CD14-positive monocyte (primary cell): ENCODE results near the gene SV2B. TPM values are rescaled to one million over a fixed set of nuclear protein-coding genes. Genes with fewer than 3 reads are reported as not detected.

ENCODE experiments used
- DNase-seq, 3 donors: peaks; one replicate each; pipeline ENCODE4 v3.0.0-alpha.2; 2011 to 2022
- H2AFZ ChIP-seq: 2 replicates; pipeline ENCODE4 v1.6.0; 2012; ENCODE audit warnings: mild to moderate bottlenecking, low read depth, low read length, inconsistent platforms; ENCODE audit not compliant: insufficient read depth, poor library complexity, severe bottlenecking
- H3K27ac ChIP-seq, 2 donors: 1 replicate in 1 of 2; 2 replicates in 1 of 2; pipeline ENCODE4 v1.5.1; 2012 to 2013; ENCODE audit warnings: low read length in 2 of 2, control low read depth in 1 of 2, inconsistent platforms in 1 of 2, low read depth in 1 of 2, mild to moderate bottlenecking in 1 of 2
- H3K27me3 ChIP-seq, 2 donors: one replicate each; pipeline versions ENCODE4 v1.6.0 to v1.6.1; 2011 to 2013; ENCODE audit warnings: low read length in 2 of 2; ENCODE audit not compliant: control insufficient read depth in 2 of 2, insufficient read depth in 2 of 2
- H3K36me3 ChIP-seq, 2 donors: replicated peaks in 1 of 2; 1 replicate in 1 of 2; 2 replicates in 1 of 2; pipeline versions ENCODE4 v1.5.1 to v1.6.1; 2012 to 2013; ENCODE audit warnings: low read length in 2 of 2, control low read depth in 1 of 2, inconsistent platforms in 1 of 2, mild to moderate bottlenecking in 1 of 2; ENCODE audit not compliant: insufficient read depth in 2 of 2, control insufficient read depth in 1 of 2
- H3K4me1 ChIP-seq, 2 donors: 1 replicate in 1 of 2; 2 replicates in 1 of 2; pipeline versions ENCODE4 v1.5.1 to v1.6.1; 2012 to 2013; ENCODE audit warnings: low read length in 2 of 2, control low read depth in 1 of 2, inconsistent platforms in 1 of 2, mild to moderate bottlenecking in 1 of 2, moderate library complexity in 1 of 2; ENCODE audit not compliant: insufficient read depth in 2 of 2, control insufficient read depth in 1 of 2
- H3K4me2 ChIP-seq: replicated peaks from 2 replicates; pipeline ENCODE3; 2012; ENCODE audit warnings: low read length, moderate library complexity, mild to moderate bottlenecking; ENCODE audit not compliant: poor library complexity, severe bottlenecking; ENCODE audit errors: extremely low read depth
- H3K4me3 ChIP-seq, 3 experiments: fragments of 200-600 bp in 1 of 3; sonication (generic) in 1 of 3; replicated peaks in 1 of 3; 1 replicate in 2 of 3; 2 replicates in 1 of 3; pipeline ENCODE4 v1.5.1; 2011 to 2013; ENCODE audit warnings: low read length in 3 of 3, mild to moderate bottlenecking in 3 of 3, control low read depth in 2 of 3, low read depth in 2 of 3, inconsistent platforms in 1 of 3, moderate library complexity in 1 of 3
- H3K79me2 ChIP-seq: 2 replicates; pipeline ENCODE4 v1.6.0; 2012; ENCODE audit warnings: mild to moderate bottlenecking, control low read depth, inconsistent platforms, low read length, moderate library complexity; ENCODE audit not compliant: insufficient read depth
- H3K9ac ChIP-seq: 2 replicates; pipeline ENCODE4 v1.6.0; 2017; ENCODE audit warnings: low read length, mild to moderate bottlenecking; ENCODE audit not compliant: insufficient read depth, poor library complexity, severe bottlenecking
- H3K9me3 ChIP-seq, 2 donors: replicated peaks in 1 of 2; 1 replicate in 1 of 2; 2 replicates in 1 of 2; pipeline versions ENCODE4 v1.5.1 to v1.6.1; 2012 to 2013; ENCODE audit warnings: low read length in 2 of 2, control low read depth in 1 of 2; ENCODE audit not compliant: control insufficient read depth in 1 of 2, insufficient read depth in 1 of 2
- H4K20me1 ChIP-seq: 2 replicates; pipeline ENCODE4 v1.6.0; 2012; ENCODE audit warnings: mild to moderate bottlenecking, low read length, control low read depth, moderate library complexity; ENCODE audit not compliant: insufficient read depth
- H3K27ac Mint-ChIP-seq, 7 donors: one replicate each; pipeline ENCODE4 v1.8.0; 2020; ENCODE audit warnings: mild to moderate bottlenecking in 7 of 7, mixed read lengths in 7 of 7, moderate library complexity in 6 of 7, inconsistent platforms in 2 of 7
- H3K27me3 Mint-ChIP-seq, 3 donors: one replicate each; pipeline ENCODE4 v1.8.0; 2021 to 2022; ENCODE audit warnings: low read depth in 3 of 3, mild to moderate bottlenecking in 3 of 3, mixed read lengths in 3 of 3, moderate library complexity in 3 of 3, inconsistent platforms in 1 of 3
- H3K36me3 Mint-ChIP-seq, 2 donors: one replicate each; pipeline ENCODE4 v1.8.0; 2020; ENCODE audit warnings: mixed read lengths in 2 of 2, inconsistent platforms in 1 of 2, mild to moderate bottlenecking in 1 of 2
- H3K4me1 Mint-ChIP-seq: one replicate; pipeline ENCODE4 v1.8.0; 2020; ENCODE audit warnings: mild to moderate bottlenecking, mixed read lengths
- H3K4me3 Mint-ChIP-seq, 2 donors: one replicate each; pipeline ENCODE4 v1.8.0; 2020; ENCODE audit warnings: mild to moderate bottlenecking in 2 of 2, mixed read lengths in 2 of 2, moderate library complexity in 1 of 2
- H3K9me3 Mint-ChIP-seq, 7 donors: one replicate each; pipeline ENCODE4 v1.8.0; 2020 to 2022; ENCODE audit warnings: mixed read lengths in 7 of 7, mild to moderate bottlenecking in 6 of 7, moderate library complexity in 6 of 7, inconsistent platforms in 2 of 7
- WGBS: methylation state at CpG from one replicate; pipeline ENCODE4 v1.1.5; 2013; ENCODE audit warnings: missing lambda C conversion rate; ENCODE audit not compliant: insufficient coverage; 5-methylcytosine and 5-hydroxymethylcytosine counted together
- intact Hi-C, 2 donors: fragments of 100-400 bp; cut with micrococcal nuclease; formaldehyde crosslinking; loops; one replicate each; pipeline versions ENCODE4 v1.15.0 to v1.15.1; 2023
- polyA minus RNA-seq: library from RNA; depleted of rRNA, polyadenylated mRNA; stranded (reverse); fragments of >200 nt; gene quantifications from 2 replicates; pipeline ENCODE4 v1.2.3, GENCODE V29; 2012
- polyA plus RNA-seq, 3 donors: library from polyadenylated mRNA; depleted of rRNA in 1 of 3; unstranded in 2 of 3; stranded (reverse) in 1 of 3; fragments of 300-500 nt in 2 of 3; fragments of >200 nt in 1 of 3; fragmentation: Illumina TruSeq in 2 of 3; gene quantifications; 1 replicate in 2 of 3; 2 replicates in 1 of 3; pipeline ENCODE4 v1.2.3, GENCODE V29; 2012 to 2021
- total RNA-seq, 12 experiments: library from RNA in 1 of 12; stranded (reverse) in 1 of 12; fragments of 120-200 nt in 1 of 12; gene quantifications; one replicate each; pipeline ENCODE4 v1.2.4 and lab custom pipeline; 2013 to 2026; ENCODE audit warnings: mixed read lengths in 6 of 12, inconsistent platforms in 1 of 12
- TF ChIP-seq, protein P1 (sequence below): fragments of 200-600 bp; IDR thresholded peaks from one replicate; pipeline ENCODE4 v1.8.0; 2022; ENCODE audit warnings: antibody characterized with exemption, mild to moderate bottlenecking

Gene SV2B, protein sequence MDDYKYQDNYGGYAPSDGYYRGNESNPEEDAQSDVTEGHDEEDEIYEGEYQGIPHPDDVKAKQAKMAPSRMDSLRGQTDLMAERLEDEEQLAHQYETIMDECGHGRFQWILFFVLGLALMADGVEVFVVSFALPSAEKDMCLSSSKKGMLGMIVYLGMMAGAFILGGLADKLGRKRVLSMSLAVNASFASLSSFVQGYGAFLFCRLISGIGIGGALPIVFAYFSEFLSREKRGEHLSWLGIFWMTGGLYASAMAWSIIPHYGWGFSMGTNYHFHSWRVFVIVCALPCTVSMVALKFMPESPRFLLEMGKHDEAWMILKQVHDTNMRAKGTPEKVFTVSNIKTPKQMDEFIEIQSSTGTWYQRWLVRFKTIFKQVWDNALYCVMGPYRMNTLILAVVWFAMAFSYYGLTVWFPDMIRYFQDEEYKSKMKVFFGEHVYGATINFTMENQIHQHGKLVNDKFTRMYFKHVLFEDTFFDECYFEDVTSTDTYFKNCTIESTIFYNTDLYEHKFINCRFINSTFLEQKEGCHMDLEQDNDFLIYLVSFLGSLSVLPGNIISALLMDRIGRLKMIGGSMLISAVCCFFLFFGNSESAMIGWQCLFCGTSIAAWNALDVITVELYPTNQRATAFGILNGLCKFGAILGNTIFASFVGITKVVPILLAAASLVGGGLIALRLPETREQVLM
- 0.12 TPM for total RNA-seq (2013)
- polyA plus RNA-seq, result not detected
- under 0.01 TPM in 1 of 2 replicates, not detected in the other for polyA minus RNA-seq
- total RNA-seq (lab: John Stamatoyannopoulos, UW), result 0.06 to 3.1 (median 0.41) reads per million in 11 experiments

DNA sequence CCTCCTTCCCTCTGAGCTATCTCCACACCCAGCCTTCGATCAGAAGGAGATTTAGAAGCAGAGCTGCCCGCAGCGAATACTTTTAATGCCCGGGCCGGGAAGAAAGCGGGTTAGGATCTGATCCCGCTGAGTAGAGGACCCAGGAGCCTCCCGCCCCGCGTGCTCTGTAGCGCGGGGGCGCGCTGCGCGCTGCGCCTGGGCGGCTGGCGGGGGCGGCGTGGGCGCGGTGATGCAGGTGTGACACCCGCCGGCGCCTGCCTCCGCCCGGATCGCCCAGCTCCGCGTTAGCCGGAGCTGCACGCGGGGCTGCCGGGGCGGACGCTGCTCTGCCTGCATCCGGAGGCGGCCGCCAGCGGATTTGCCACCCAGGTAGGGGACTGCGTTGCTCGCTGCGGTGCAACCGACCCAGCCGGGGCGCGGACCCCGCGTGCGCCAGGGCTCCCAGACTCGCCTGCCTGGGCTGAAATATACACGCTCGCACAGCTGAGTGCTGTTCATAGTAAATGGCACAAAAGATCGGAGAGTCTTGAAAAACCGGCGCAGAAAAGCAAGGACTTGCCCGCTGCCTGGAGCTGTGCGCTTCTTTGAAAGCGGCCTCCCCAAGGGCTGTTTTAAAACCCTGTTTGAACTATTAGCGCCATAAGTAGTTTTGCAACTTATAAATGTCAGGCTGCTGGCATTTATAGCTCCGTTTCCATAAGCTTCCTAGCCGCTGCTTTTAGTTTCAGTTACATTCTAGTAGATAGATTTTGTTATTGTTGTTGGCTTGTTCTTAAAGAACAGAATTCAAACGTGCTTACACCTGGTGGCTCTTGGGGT lies at the start of gene SV2B:
Gene SV2B (plus strand): TSS at position 263 of the 819 bp plus-strand sequence. CDS start 126,007 bp downstream, outside the sequence.
- peaks cover 69 to 76% of the 10 kb centered on the region in 2 donors for H3K27me3 ChIP-seq
- H2AFZ ChIP-seq, result no peak within 1 kb of the TSS
- TF ChIP-seq, protein P1, sequence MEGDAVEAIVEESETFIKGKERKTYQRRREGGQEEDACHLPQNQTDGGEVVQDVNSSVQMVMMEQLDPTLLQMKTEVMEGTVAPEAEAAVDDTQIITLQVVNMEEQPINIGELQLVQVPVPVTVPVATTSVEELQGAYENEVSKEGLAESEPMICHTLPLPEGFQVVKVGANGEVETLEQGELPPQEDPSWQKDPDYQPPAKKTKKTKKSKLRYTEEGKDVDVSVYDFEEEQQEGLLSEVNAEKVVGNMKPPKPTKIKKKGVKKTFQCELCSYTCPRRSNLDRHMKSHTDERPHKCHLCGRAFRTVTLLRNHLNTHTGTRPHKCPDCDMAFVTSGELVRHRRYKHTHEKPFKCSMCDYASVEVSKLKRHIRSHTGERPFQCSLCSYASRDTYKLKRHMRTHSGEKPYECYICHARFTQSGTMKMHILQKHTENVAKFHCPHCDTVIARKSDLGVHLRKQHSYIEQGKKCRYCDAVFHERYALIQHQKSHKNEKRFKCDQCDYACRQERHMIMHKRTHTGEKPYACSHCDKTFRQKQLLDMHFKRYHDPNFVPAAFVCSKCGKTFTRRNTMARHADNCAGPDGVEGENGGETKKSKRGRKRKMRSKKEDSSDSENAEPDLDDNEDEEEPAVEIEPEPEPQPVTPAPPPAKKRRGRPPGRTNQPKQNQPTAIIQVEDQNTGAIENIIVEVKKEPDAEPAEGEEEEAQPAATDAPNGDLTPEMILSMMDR, result no peak
- peak within 1 kb of the TSS in 1 of 3 experiments; percentile 40 for H3K4me3 ChIP-seq
- H3K9me3 Mint-ChIP-seq, result peaks cover 0 to 19% (median 14%) of the 10 kb centered on the region in 7 donors
- H3K27ac ChIP-seq, result no peak within 1 kb of the TSS
- H3K4me2 ChIP-seq, result peak within 1 kb of the TSS; percentile 47
- intact Hi-C loops, result no loop called here
- H4K20me1 ChIP-seq, result no peaks in the 10 kb centered on the region
- no peak for DNase-seq
- no peak within 1 kb of the TSS for H3K27ac Mint-ChIP-seq
- under 1% methylated on average over 58 of the region's 64 CpGs for WGBS
- H3K4me1 Mint-ChIP-seq, result peaks cover 15% of the 10 kb centered on the region
- peaks cover 9 to 19% of the 10 kb centered on the region in 2 donors for H3K4me1 ChIP-seq
- peaks cover 0 to 5% of the 10 kb centered on the region in 2 donors for H3K36me3 Mint-ChIP-seq
- H3K36me3 ChIP-seq, result no peaks in the 10 kb centered on the region
- H3K27me3 Mint-ChIP-seq, result peaks cover 72 to 86% (median 78%) of the 10 kb centered on the region in 3 donors
- peak within 1 kb of the TSS; percentile 21 for H3K9ac ChIP-seq
- H3K79me2 ChIP-seq, result no peaks in the 10 kb centered on the region
- peaks cover 0 to 31% of the 10 kb centered on the region in 2 donors for H3K9me3 ChIP-seq
- H3K4me3 Mint-ChIP-seq, result peak within 1 kb of the TSS; percentile 67 to 85
